Astrocyte (in vitro differentiated cells and primary cell): ENCODE results near the gene PCDHGA1. TPM values are rescaled to one million over a fixed set of nuclear protein-coding genes. Genes with fewer than 3 reads are reported as not detected.
"Not testable (repeated sequence)": the region's sequence is repeated elsewhere in the genome, so short reads cannot be mapped to it uniquely, and the experiment has no call there.

ENCODE experiments used
- DNase-seq: peaks from one replicate; pipeline ENCODE4 v3.0.0-alpha.2; 2010; ENCODE audit warnings: low read depth
- FAIRE-seq: peaks from 2 replicates; lab custom pipeline; 2011; peaks lifted over from hg19 to GRCh38; lab: Jason Lieb, UNC
- H2AFZ ChIP-seq: 2 replicates; pipeline ENCODE4 v1.6.0; 2012; ENCODE audit warnings: low read depth, low read length, inconsistent platforms
- H3K27ac ChIP-seq: 2 replicates; pipeline ENCODE4 v1.5.1; 2011; ENCODE audit warnings: low read depth, low read length, inconsistent platforms
- H3K27me3 ChIP-seq: 2 replicates; pipeline ENCODE4 v1.6.0; 2011; ENCODE audit warnings: low read length, inconsistent platforms; ENCODE audit not compliant: insufficient read depth
- H3K36me3 ChIP-seq: 2 replicates; pipeline ENCODE4 v1.5.1; 2011; ENCODE audit warnings: low read length, inconsistent platforms; ENCODE audit not compliant: insufficient read depth
- H3K4me1 ChIP-seq: 2 replicates; pipeline ENCODE4 v1.5.1; 2011; ENCODE audit warnings: low read length, inconsistent platforms; ENCODE audit not compliant: insufficient read depth
- H3K4me2 ChIP-seq: 2 replicates; pipeline ENCODE4 v1.6.0; 2012; ENCODE audit warnings: low read length, inconsistent platforms
- H3K4me3 ChIP-seq: 2 replicates; pipeline ENCODE4 v1.5.1; 2011; ENCODE audit warnings: low read depth, mild to moderate bottlenecking, low read length, inconsistent platforms; ENCODE audit not compliant: insufficient read depth
- H3K79me2 ChIP-seq: 2 replicates; pipeline ENCODE4 v1.6.0; 2012; ENCODE audit warnings: mild to moderate bottlenecking, low read length, inconsistent platforms; ENCODE audit not compliant: insufficient read depth
- H3K9ac ChIP-seq: 2 replicates; pipeline ENCODE4 v1.6.0; 2012; ENCODE audit warnings: mild to moderate bottlenecking, low read length, inconsistent platforms
- H3K9me3 ChIP-seq: 2 replicates; pipeline ENCODE4 v1.5.1; 2012; ENCODE audit warnings: low read depth, mild to moderate bottlenecking, low read length, inconsistent platforms; ENCODE audit not compliant: insufficient read depth
- H4K20me1 ChIP-seq: 2 replicates; pipeline ENCODE4 v1.6.0; 2012; ENCODE audit warnings: low read length, inconsistent platforms; ENCODE audit not compliant: insufficient read depth
- H3K27ac Mint-ChIP-seq: one replicate; pipeline ENCODE4 v1.8.0; 2021; ENCODE audit warnings: mild to moderate bottlenecking, mixed read lengths; ENCODE audit not compliant: unreplicated experiment
- H3K27me3 Mint-ChIP-seq: one replicate; pipeline ENCODE4 v1.8.0; 2021; ENCODE audit warnings: low read depth, mixed read lengths; ENCODE audit not compliant: unreplicated experiment
- H3K36me3 Mint-ChIP-seq: one replicate; pipeline ENCODE4 v1.8.0; 2021; ENCODE audit warnings: low read depth, mixed read lengths; ENCODE audit not compliant: unreplicated experiment
- H3K4me1 Mint-ChIP-seq: one replicate; pipeline ENCODE4 v1.8.0; 2021; ENCODE audit warnings: low read depth, mixed read lengths; ENCODE audit not compliant: unreplicated experiment
- H3K4me3 Mint-ChIP-seq: one replicate; pipeline ENCODE4 v1.8.0; 2021; ENCODE audit warnings: mild to moderate bottlenecking, moderate library complexity, mixed read lengths; ENCODE audit not compliant: unreplicated experiment
- H3K9me3 Mint-ChIP-seq: one replicate; pipeline ENCODE4 v1.8.0; 2021; ENCODE audit warnings: mild to moderate bottlenecking, mixed read lengths; ENCODE audit not compliant: unreplicated experiment
- CTCF ChIP-seq: IDR thresholded peaks from 2 replicates; pipeline ENCODE4 v1.5.1; 2011; ENCODE audit warnings: low read depth, mild to moderate bottlenecking, inconsistent platforms, low read length, moderate library complexity; ENCODE audit not compliant: insufficient read depth
- total RNA-seq: library from RNA; stranded (reverse); gene quantifications from 2 replicates; pipeline ENCODE4 v1.2.1, GENCODE V29; 2021

PCDHGA1 gene
- total RNA-seq, 1 donor from 2014 or later = 0.27 TPM

GRCh38 chr5:141414548-141415274, 84.4 kb downstream of the PCDHGA1 start:
- not testable (repeated sequence) for H3K27ac Mint-ChIP-seq, H3K4me3 ChIP-seq, H2AFZ ChIP-seq, H3K79me2 ChIP-seq, H3K36me3 ChIP-seq, H3K4me2 ChIP-seq, FAIRE-seq, H4K20me1 ChIP-seq, H3K27me3 Mint-ChIP-seq, H3K9ac ChIP-seq, DNase-seq, H3K27ac ChIP-seq, H3K27me3 ChIP-seq, H3K4me1 ChIP-seq
- H3K9me3 ChIP-seq = peaks cover 34% of the 10 kb centered on the region
- H3K36me3 Mint-ChIP-seq = peaks cover 32% of the 10 kb centered on the region
- peaks cover 21% of the 10 kb centered on the region for H3K9me3 Mint-ChIP-seq
- peaks cover 15% of the 10 kb centered on the region for H3K4me1 Mint-ChIP-seq
- H3K4me3 Mint-ChIP-seq = peak overlapping the region; percentile 93

GRCh38 chr5:141415275-141415618, 84.9 kb downstream of the PCDHGA1 start:
- not testable (repeated sequence) for FAIRE-seq, H3K36me3 ChIP-seq, H3K27me3 Mint-ChIP-seq, H3K4me1 ChIP-seq, H3K4me2 ChIP-seq, H3K4me3 Mint-ChIP-seq, H3K27me3 ChIP-seq, H3K4me3 ChIP-seq, H3K27ac Mint-ChIP-seq, H3K27ac ChIP-seq, H3K9ac ChIP-seq, H4K20me1 ChIP-seq, H2AFZ ChIP-seq, DNase-seq, H3K79me2 ChIP-seq
- Mint-ChIP-seq H3K9me3 (peaks cover 23% of the 10 kb centered on the region), H3K36me3 (peaks cover 33% of the 10 kb centered on the region), H3K4me1 (peaks cover 15% of the 10 kb centered on the region)
- H3K9me3 ChIP-seq = peaks cover 32% of the 10 kb centered on the region

GRCh38 chr5:141417494-141418172, 87.3 kb downstream of the PCDHGA1 start, which contains the start of gene PCDHGB7:
PCDHGB7 (plus strand) TSS chr5:141417677; CDS start chr5:141417860, 183 bp downstream.
- not testable (repeated sequence) for H3K79me2 ChIP-seq, H4K20me1 ChIP-seq, H3K27me3 Mint-ChIP-seq, H3K27me3 ChIP-seq, H3K36me3 ChIP-seq, H3K4me1 ChIP-seq, FAIRE-seq
- H3K27ac Mint-ChIP-seq = peak within 1 kb of the TSS; percentile 96
- H3K9me3 Mint-ChIP-seq = peaks cover 40% of the 10 kb centered on the region
- TF ChIP-seq CTCF = peak; percentile 67
- peaks cover 10% of the 10 kb centered on the region for H3K4me1 Mint-ChIP-seq
- Histone ChIP-seq H2AFZ (peak within 1 kb of the TSS; percentile 28), H3K4me3 (peak within 1 kb of the TSS; percentile 49), H3K4me2 (peak within 1 kb of the TSS; percentile 76), H3K9ac (peak within 1 kb of the TSS; percentile 73), H3K9me3 (peaks cover 51% of the 10 kb centered on the region), H3K27ac (peak within 1 kb of the TSS; percentile 47)
- H3K36me3 Mint-ChIP-seq = peaks cover 52% of the 10 kb centered on the region
- peak within 1 kb of the TSS; percentile 92 for H3K4me3 Mint-ChIP-seq
- peak; percentile 56 for DNase-seq
